DLD1 (cell line): ENCODE measurements around the gene CPHXL.

Experiments
- in situ Hi-C: cut with HindIII; loops from 2 replicates; pipeline ENCODE4 v1.10.0; 2017; ENCODE audit warnings: low sequenced_read_pairs

The CPHXL gene

DNA sequence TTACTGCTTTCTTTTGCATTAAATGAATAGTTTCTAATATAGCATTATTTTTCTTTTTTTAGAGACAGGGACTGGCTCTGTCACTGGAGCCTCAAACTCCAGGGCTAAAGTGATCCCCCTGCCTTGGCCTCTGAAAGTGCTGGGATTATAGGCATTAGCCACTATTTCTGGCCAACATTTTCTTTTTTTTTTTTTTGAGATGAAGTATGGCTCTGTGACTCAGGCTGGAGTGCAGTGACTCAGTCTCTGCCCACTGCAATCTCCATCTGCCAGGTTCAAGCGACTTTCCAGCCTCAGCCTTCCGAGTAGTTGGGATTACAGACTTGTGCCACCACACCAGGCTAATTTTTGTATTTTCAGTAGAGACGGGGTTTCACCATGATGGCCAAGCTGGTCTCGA lies 23.0 kb downstream of the CPHXL start:
- in situ Hi-C loops = no loop called here

DNA sequence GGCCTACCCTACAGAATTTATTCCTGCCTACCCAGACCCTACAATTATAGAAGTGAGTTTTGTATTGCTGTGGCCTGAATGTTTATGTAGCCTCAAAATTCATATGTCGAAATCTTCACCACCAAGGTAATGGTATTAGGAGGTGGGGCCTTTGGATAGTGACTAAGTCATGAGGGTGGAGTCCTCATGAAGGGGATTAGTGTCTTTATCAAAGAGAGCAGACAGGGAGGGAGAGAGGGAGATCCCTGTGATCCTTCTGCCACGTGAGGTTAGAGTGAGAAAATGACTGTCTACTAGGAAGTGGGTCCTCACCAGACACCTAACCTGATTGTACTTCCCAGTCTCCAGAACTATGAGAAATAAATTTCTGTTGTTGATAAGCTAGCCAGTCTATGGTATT lies 24.0 kb downstream of the CPHXL start:
- in situ Hi-C loops = no loop called here

DNA sequence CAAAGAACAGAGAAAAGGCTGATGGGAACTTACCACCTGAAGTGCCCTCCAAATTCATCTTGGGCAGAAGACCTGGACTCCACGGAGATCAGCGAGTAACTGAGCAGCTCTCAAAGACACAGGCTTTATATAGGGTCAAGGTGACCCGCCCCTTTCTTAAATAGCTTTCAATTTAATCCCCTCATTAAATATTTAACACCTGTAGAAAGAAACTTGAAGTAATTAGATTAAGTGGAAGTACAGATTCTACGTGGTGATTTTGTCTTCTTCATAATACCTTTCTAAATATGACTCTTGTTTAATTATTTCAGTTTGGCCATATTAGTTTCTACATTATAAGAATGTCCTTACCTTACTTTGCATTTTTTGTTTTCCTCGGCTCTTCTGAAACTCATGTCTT lies 24.9 kb downstream of the CPHXL start, which contains the start of gene DUXB:
Gene DUXB, minus strand, starts transcription at position 101 of the 400 bp plus-strand sequence. Its CDS starts 43 bp downstream, at position 58.
- in situ Hi-C loops = no loop called here

DNA sequence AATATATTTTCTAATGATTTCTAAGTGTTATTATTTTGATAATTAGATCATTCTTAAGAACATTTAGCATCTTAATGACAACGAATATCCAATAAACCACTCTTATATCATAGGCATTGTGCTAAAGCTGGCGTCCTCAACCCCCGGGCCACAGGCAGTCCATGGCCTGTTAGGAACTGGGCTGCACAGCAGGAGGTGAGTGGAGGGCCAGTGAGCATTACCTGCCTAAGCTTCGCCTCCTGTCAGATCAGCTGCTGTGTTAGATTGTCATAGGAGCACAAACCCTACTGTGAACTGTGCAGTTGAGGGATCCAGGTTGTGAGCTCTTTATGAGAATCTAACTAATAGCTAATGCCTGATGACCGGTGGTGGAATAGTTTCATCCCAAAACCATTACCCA lies 28.7 kb downstream of the CPHXL start:
- in situ Hi-C loops = no loop called here

DNA sequence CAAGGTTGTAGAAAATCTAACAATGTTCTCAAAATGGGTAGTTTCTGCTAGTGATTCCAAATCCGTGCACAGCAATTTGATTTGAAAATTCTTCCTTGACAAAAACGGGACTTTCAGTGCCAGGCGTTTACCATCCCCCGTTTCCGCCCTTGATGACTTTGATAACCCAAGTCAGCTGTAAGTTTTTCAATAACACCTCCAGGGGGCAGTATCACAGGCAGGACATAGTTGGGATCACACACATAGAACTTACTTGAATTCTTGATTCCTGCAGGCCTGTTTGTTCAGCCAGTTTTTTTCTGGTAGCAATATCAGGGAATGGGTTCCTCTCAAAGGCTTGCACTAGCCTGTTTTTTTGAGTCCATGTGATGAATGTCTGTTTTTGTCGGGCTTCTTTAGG lies 30.6 kb downstream of the CPHXL start:
- in situ Hi-C loops = no loop called here

DNA sequence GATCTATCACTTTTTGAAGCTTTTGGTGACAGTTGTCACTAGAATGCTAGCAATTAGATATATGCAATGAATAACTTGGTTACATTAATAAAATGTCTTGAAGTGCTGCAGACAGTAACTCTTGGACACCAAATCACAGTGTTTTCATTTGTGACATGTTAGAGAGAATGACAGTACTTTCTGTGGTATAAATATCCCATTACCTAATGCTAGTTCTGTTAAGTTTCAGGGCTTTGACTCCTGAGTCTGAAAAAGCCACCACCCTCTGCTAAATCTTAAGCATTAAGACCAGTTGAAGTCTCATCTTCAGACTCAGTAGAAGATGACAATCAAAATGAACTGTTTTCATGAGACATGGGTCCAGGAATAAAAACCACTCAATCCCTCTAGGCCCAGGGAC lies 38.9 kb downstream of the CPHXL start:
- in situ Hi-C loops = no loop called here

DNA sequence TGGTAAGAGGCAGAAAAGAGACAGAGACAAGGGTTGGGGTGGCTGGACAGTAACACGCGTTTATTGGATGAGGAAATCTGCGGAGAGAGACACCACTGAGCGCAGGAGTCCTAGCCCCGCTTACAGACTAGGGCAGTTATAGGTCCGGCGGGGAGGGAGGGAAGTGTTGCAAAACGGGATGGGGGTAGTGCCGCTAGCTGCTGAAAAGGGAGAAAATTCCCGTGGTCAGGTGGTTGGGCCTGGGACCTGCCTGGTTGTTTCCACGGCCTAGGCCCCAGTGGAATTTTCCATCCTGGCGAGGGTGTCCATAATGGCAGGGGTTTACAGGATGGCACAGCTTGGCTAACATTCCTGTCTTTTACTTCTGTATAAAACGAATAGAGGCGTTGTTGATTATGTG lies 44.0 kb downstream of the CPHXL start:
- in situ Hi-C loops = no loop called here

DNA sequence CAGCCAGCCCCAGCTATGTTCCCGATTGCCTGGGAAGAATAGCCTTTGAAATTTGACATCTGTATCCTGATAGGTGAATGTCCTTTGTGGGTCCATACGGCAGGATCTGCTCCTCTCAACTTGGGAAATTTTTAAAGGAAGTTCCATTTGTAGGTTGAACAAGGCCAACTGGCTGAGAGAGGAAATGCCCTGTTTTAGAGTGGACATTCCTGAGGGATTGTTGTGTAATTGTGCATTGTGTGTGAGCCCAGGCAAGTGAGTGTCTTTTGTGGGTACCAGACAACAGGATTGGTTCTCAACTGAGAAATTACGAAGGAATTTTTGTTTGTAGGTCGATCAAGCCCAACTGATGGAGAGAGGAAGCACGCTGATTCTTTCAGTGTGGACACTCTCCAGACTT lies 46.9 kb downstream of the CPHXL start:
- in situ Hi-C loops = no loop called here

GRCh38 chr16:75676909-75677308 lies 49.4 kb downstream of the CPHXL start, which contains the start of gene CPHXL2:
TSS of gene CPHXL2 (minus strand) at chr16:75677009. CDS start at chr16:75676999, 10 bp downstream.
- in situ Hi-C loops = no loop called here

DNA sequence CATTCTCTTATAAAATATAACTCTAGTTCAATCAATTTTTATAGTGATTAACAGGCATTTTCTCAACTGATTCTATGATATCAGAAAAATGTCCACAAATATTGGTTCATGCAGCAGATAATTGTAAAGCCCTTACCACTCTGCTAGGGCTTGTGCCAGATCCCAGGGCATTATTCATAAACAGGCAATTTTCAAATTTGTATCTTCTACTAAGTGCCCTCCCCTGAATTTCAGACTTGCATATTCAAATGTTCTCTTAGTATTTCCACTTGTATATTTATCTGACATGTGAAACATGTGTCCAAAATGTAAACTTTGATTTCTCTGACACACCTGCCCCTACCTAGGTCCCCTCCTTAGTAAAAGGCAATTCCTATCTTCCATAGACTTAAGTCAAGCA lies 58.8 kb downstream of the CPHXL start:
- in situ Hi-C loops = no loop called here
